ENCODE data around the gene ASF1B. TPM values are rescaled to one million over a fixed set of nuclear protein-coding genes. Genes with fewer than 3 reads are reported as not detected.
A peak's percentile ranks its signal among the peaks of the same experiment; 100 is the strongest.

The ASF1B gene
- total RNA-seq, 1 donor from 2014 or later = 2.8 TPM

DNA sequence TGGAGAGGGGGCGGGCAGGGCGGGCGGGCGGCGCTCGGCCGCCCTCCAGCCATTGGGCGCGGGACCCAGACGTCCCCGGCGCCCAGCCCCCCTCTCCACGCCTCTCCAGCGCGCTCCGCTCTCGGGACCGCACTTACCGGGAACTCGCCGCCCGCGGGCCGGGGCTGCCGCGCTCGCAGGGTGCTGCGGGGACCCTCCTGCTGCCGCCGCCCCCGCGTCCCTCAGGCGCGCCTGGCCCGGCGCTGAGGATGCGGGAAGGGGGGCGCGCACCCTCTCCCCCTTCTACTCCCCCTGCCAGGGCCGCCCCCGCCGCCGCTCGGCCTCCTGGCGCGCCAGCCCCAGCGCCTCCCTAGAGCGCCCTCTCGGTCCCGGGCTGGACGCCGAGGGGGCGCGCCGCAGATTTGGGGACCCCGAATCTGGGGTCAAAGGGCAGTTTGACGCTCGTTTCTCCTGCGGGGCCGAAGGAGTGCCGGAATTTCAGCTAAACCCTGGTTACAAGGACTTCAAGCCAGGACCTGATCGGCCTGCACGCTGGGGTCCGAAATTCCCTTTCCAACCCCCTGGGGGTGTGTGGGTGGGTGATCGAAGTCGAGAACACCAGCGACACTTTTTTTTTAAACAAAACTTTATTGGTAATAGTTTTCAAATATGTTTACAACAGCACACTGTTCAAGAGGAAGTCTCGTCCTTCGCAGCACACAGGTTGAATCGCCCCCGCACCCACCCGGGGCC lies 45.1 kb downstream of the ASF1B start:
- no peaks in the 10 kb centered on the region for H3K27me3 Mint-ChIP-seq (ENCODE audit: low read depth)
- H3K9me3 Mint-ChIP-seq (ENCODE audit: low read depth) = peaks cover 8% of the 10 kb centered on the region
- H3K4me1 Mint-ChIP-seq (ENCODE audit: low read depth) = peaks cover 19% of the 10 kb centered on the region
- H3K36me3 Mint-ChIP-seq (ENCODE audit: low read depth) = peaks cover 11% of the 10 kb centered on the region
- H3K27ac Mint-ChIP-seq (ENCODE audit: unreplicated experiment) = peak overlapping the region; percentile 98
- H3K4me3 Mint-ChIP-seq (ENCODE audit: unreplicated experiment) = peak overlapping the region; percentile 95
- TF ChIP-seq, protein P1, sequence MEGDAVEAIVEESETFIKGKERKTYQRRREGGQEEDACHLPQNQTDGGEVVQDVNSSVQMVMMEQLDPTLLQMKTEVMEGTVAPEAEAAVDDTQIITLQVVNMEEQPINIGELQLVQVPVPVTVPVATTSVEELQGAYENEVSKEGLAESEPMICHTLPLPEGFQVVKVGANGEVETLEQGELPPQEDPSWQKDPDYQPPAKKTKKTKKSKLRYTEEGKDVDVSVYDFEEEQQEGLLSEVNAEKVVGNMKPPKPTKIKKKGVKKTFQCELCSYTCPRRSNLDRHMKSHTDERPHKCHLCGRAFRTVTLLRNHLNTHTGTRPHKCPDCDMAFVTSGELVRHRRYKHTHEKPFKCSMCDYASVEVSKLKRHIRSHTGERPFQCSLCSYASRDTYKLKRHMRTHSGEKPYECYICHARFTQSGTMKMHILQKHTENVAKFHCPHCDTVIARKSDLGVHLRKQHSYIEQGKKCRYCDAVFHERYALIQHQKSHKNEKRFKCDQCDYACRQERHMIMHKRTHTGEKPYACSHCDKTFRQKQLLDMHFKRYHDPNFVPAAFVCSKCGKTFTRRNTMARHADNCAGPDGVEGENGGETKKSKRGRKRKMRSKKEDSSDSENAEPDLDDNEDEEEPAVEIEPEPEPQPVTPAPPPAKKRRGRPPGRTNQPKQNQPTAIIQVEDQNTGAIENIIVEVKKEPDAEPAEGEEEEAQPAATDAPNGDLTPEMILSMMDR (IDR thresholded peaks at IDR 0.05) = peak; percentile 71
- no peak for DNase-seq (ENCODE audit: low spot score)

DNA sequence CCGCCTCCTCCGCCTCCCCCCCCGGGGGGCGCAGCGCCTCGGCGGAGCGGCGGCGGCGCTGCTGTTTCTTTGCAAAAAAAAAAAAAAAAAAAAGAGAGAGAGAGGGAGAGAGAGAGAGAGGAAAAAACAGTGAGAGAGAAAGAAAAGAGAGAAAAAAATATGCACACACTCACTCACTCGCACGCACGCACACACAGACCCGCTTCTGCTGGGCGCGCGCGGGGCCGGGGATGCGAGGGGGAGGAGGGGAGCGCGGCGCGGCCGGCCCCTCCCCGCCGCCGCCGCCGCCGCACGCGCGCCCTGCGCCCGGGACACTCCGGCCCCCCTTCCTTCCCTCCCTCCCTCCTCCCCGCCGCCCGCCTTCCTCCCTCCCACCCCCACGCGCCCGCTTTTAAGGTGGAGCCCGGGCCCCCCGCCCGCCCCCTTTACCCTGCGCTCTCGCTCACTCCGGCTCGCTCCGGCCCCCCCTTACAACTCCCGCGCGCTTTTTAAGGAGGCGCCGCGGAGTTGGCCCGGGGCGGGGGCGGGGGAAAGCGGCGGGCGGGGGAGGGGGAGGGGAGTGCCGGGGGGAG lies 45.8 kb downstream of the ASF1B start, which contains the start of gene SAMD1:
TSS of gene SAMD1 (minus strand) at position 243 of the 572 bp plus-strand sequence.
- peak within 1 kb of the TSS; percentile 98 for H3K27ac Mint-ChIP-seq (ENCODE audit: unreplicated experiment)
- TF ChIP-seq, protein P1 (IDR thresholded peaks at IDR 0.05) = no peak
- peaks cover 19% of the 10 kb centered on the region for H3K4me1 Mint-ChIP-seq (ENCODE audit: low read depth)
- no peak for DNase-seq (ENCODE audit: low spot score)
- H3K4me3 Mint-ChIP-seq (ENCODE audit: unreplicated experiment) = peak within 1 kb of the TSS; percentile 95
- no peaks in the 10 kb centered on the region for H3K27me3 Mint-ChIP-seq (ENCODE audit: low read depth)
- H3K36me3 Mint-ChIP-seq (ENCODE audit: low read depth) = peaks cover 11% of the 10 kb centered on the region
- peaks cover 8% of the 10 kb centered on the region for H3K9me3 Mint-ChIP-seq (ENCODE audit: low read depth)

DNA sequence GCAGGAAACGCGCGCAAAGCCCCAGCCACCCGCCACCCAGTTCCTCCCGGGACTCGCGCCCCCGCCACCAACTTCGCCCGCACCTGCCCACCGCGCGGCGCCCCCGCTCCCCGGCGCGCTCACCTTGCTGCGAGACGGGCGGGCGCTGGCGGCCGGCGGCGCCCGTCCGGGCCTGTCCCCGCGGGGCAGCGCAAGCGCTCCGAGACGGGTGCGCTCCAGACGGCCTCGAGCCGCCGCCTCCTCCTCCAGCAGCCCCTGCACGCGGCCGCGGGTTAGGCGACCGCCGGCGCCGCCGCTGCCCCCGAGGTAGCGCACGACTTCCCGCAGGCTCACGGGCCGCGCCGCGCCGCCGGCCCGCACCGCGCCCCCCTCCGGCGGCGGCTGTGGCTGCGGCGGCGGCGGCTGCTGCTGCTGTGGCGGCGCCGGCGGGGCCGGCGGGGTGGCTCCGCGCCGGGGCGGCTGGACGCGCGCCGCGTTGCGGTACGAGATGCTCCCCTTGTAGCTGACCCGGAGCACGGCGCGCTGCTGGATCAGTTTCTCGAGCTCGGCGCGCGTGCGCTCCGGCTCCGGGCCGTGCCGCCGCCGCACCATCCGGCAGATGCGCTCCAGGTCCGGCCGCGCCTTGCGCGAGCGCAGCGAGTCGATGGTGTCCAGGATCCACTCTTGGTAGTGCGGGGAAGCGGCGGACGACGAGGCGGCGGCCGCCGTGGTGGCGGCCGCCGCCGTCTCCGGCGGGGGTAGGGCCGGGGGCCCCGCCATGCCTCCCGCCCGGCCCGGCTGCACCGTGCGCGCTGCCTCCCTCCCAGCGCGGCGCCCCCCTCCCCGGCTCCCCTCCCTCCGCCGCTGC lies 46.5 kb downstream of the ASF1B start:
- peak overlapping the region; percentile 0 for H3K27ac Mint-ChIP-seq (ENCODE audit: unreplicated experiment)

DNA sequence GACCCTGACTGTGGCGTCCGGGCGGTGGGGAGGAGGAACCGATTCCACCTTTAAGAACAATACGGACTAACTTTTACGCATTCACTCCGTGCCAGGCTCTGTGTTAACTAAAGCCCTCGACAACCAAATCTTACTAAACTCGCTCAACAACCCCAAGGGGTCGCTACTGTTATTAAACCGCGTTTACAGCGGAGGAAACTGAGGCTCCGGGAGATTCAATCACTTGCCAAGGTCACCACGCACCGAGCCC lies 47.1 kb downstream of the ASF1B start:
- Mint-ChIP-seq H3K4me3 (ENCODE audit: unreplicated experiment) (peak overlapping the region; percentile 63), H3K9me3 (ENCODE audit: low read depth) (peaks cover 8% of the 10 kb centered on the region), H3K27me3 (ENCODE audit: low read depth) (no peaks in the 10 kb centered on the region), H3K27ac (ENCODE audit: unreplicated experiment) (peak overlapping the region; percentile 0), H3K4me1 (ENCODE audit: low read depth) (peaks cover 19% of the 10 kb centered on the region), H3K36me3 (ENCODE audit: low read depth) (peaks cover 10% of the 10 kb centered on the region)
- DNase-seq (ENCODE audit: low spot score) = no peak
- TF ChIP-seq, protein P1 (IDR thresholded peaks at IDR 0.05) = peak; percentile 67

More for the DNA sequence above, 46.5 kb downstream of the ASF1B start:
- TF ChIP-seq, protein P1 (IDR thresholded peaks at IDR 0.05) = peak; percentile 24
- H3K4me3 Mint-ChIP-seq (ENCODE audit: unreplicated experiment) = peak overlapping the region; percentile 69
- no peak for DNase-seq (ENCODE audit: low spot score)
- H3K4me1 Mint-ChIP-seq (ENCODE audit: low read depth) = peaks cover 19% of the 10 kb centered on the region
- H3K27me3 Mint-ChIP-seq (ENCODE audit: low read depth) = no peaks in the 10 kb centered on the region
- peaks cover 13% of the 10 kb centered on the region for H3K36me3 Mint-ChIP-seq (ENCODE audit: low read depth)
- H3K9me3 Mint-ChIP-seq (ENCODE audit: low read depth) = peaks cover 8% of the 10 kb centered on the region
